ENCODE data around the gene NFIB. TPM values are rescaled to one million over a fixed set of nuclear protein-coding genes. Genes with fewer than 3 reads are reported as not detected.

The NFIB gene
- total and polyA plus RNA-seq, 2 of the 8 experiments (the other 6 are each of a cell fraction or from before 2014, with no cell fraction given): 2.6 to 13.1 TPM

- no peak overlapping the region for H3K18ac ChIP-seq (ENCODE audit: extremely low read depth, low read length)
- H3K79me2 ChIP-seq (ENCODE audit: control insufficient read depth in 1 of 2, insufficient read depth in 2 of 2, low read length in 2 of 2): no peaks in the 10 kb centered on the region
- H3K9ac ChIP-seq (replicated peaks in 1 of 4; ENCODE audit: extremely low read depth in 1 of 4, low read depth in 3 of 4, low read length in 3 of 4): no peak overlapping the region
- 0 out of 2 replicates have a peak overlapping the region, but pooled peaks have one; percentile 84 for H2AK5ac ChIP-seq (ENCODE audit: low read depth, low read length)
- no peak overlapping the region; the same call in 1 of the 2 replicates for H2BK5ac ChIP-seq (ENCODE audit: low read depth, low read length)
- no peak overlapping the region for H3K27ac ChIP-seq (ENCODE audit: low read depth, low read length)
- peak in 1 of 2 experiments; percentile 99 for DNase-seq (ENCODE audit: low read depth in 1 of 2, low spot score in 2 of 2)
- ChIA-PET CTCF (ENCODE audit: partially characterized antibody) (interaction anchor here (0.5 to 4.7 kb wide), 65 partner anchors 9 to 1002 kb away, joined by 3 to 31 read pairs (median 4); no protein-coding TSS in a partner anchor), POLR2A (ENCODE audit: partially characterized antibody) (interaction anchor here (1.2 to 2.6 kb wide), 2 partner anchors 35 to 37 kb away, joined by 3 to 10 read pairs; no protein-coding TSS in a partner anchor)
- peak; percentile 70 for FAIRE-seq
- 16% methylated on average over 18 of the region's 18 CpGs; no CpG with 5 or more reads in 1 of the 2 experiments for WGBS, 2 experiments (ENCODE audit: extremely low coverage in 1 of 2, insufficient coverage in 1 of 2, insufficient read length in 1 of 2, insufficient replicate concordance in 2 of 2, low coverage in 1 of 2, low lambda C conversion rate in 2 of 2, missing lambda C conversion rate in 1 of 2)
- no peaks in the 10 kb centered on the region for H3K9me3 ChIP-seq (ENCODE audit: insufficient read depth in 2 of 2, low read depth in 1 of 2, low read length in 1 of 2)
- H4K91ac ChIP-seq (replicated peaks; ENCODE audit: insufficient read length, low read length): no peak overlapping the region
- H3K14ac ChIP-seq (ENCODE audit: insufficient read length): no peak overlapping the region
- H4K5ac ChIP-seq (ENCODE audit: insufficient read length, low read depth, low read length): no peak overlapping the region
- peak overlapping the region; percentile 91; the same call in 1 of the 2 replicates for H2BK20ac ChIP-seq (ENCODE audit: low read length)
- H4K8ac ChIP-seq (ENCODE audit: extremely low read depth, insufficient read depth, low read length): no peak overlapping the region; the same call in 1 of the 2 replicates
- peaks cover 7 to 17% (median 14%) of the 10 kb centered on the region in 4 experiments for H3K4me1 ChIP-seq (replicated peaks in 1 of 4; ENCODE audit: control insufficient read depth in 3 of 4, insufficient read depth in 4 of 4, low read length in 3 of 4)
- H2BK120ac ChIP-seq (replicated peaks; ENCODE audit: low read depth, low read length): no peak overlapping the region
- H3K4me2 ChIP-seq (ENCODE audit: insufficient read depth in 1 of 2, low read depth in 2 of 2, low read length in 2 of 2): peak overlapping the region in 1 of 2 experiments; percentile 7; a peak in 2 of 4 replicates
- H3K4me3 ChIP-seq (ENCODE audit: extremely low read depth in 1 of 4, insufficient read depth in 2 of 4, low read depth in 3 of 4, low read length in 4 of 4): 0 out of 8 replicates have a peak overlapping the region, but pooled peaks of 1 of the 4 experiments have one; percentile 16
- no peak overlapping the region for H2AFZ ChIP-seq (ENCODE audit: low read length)
- H3K56ac ChIP-seq (replicated peaks; ENCODE audit: insufficient read length, low read depth, low read length): no peak overlapping the region
- peaks cover 0 to 2% of the 10 kb centered on the region in 2 experiments for H4K20me1 ChIP-seq (replicated peaks in 1 of 2; ENCODE audit: control insufficient read depth in 1 of 2, insufficient read depth in 2 of 2, low read length in 2 of 2)
- H3K79me1 ChIP-seq (ENCODE audit: low read depth, low read length): no peaks in the 10 kb centered on the region
- H3K23me2 ChIP-seq (ENCODE audit: low read depth, low read length): peaks cover 10% of the 10 kb centered on the region; the same call in 1 of the 2 replicates
- peak overlapping the region; percentile 94; the same call in 1 of the 2 replicates for H2BK12ac ChIP-seq (ENCODE audit: low read depth, low read length)
- H3K36me3 ChIP-seq (ENCODE audit: control insufficient read depth in 2 of 4, insufficient read depth in 4 of 4, low read length in 3 of 4): no peaks in the 10 kb centered on the region
- no peak overlapping the region for H3K23ac ChIP-seq (ENCODE audit: insufficient read length)
- H2BK15ac ChIP-seq (ENCODE audit: low read length): no peak overlapping the region
- H3K4ac ChIP-seq (replicated peaks; ENCODE audit: insufficient read length, low read depth, low read length): no peak overlapping the region
- H3K27me3 ChIP-seq (replicated peaks in 1 of 4; ENCODE audit: control insufficient read depth in 3 of 4, extremely low read depth in 1 of 4, insufficient read depth in 3 of 4, low read length in 3 of 4): peaks cover 28 to 48% (median 43%) of the 10 kb centered on the region in 4 experiments
- TF ChIP-seq MAX (IDR thresholded peaks at IDR 0.05) (0 out of 2 replicates have a peak, but pooled peaks have one; percentile 37), TEAD4 (IDR thresholded peaks at IDR 0.05; ENCODE audit: low read depth, low read length) (no peak), TAF1 (IDR thresholded peaks at IDR 0.05; ENCODE audit: low read depth, low read length) (no peak), TBP (IDR thresholded peaks at IDR 0.05; ENCODE audit: low read depth, low read length) (no peak), RBBP5 (IDR thresholded peaks at IDR 0.05; ENCODE audit: borderline replicate concordance, low read depth, low read length) (no peak), SIN3A (conservative IDR thresholded peaks at IDR 0.05 in 1 of 2, IDR thresholded peaks at IDR 0.05 in 1 of 2; ENCODE audit: low read depth in 1 of 2, low read length in 2 of 2) (peak; percentile 74 to 76; a peak in 2 of 4 replicates), JUN (IDR thresholded peaks at IDR 0.05; ENCODE audit: low read depth, low read length) (no peak), ASH2L (IDR thresholded peaks at IDR 0.05; ENCODE audit: low read length) (peak; percentile 45), GABPA (IDR thresholded peaks at IDR 0.05; ENCODE audit: borderline replicate concordance, insufficient read depth, low read length) (no peak), SUZ12 (IDR thresholded peaks at IDR 0.05; ENCODE audit: low read length) (no peak), JUND (IDR thresholded peaks at IDR 0.05; ENCODE audit: low read length) (0 out of 2 replicates have a peak, but pooled peaks have one; percentile 21)
Observed at GRCh38 chr9:14353222-14354056, 39.5 kb upstream of the NFIB start.
